ENCODE results near the gene LRP1B.

GRCh38 chr2:141496810-141497209, 634.0 kb downstream of the LRP1B start:
- TF ChIP-seq, protein P1, sequence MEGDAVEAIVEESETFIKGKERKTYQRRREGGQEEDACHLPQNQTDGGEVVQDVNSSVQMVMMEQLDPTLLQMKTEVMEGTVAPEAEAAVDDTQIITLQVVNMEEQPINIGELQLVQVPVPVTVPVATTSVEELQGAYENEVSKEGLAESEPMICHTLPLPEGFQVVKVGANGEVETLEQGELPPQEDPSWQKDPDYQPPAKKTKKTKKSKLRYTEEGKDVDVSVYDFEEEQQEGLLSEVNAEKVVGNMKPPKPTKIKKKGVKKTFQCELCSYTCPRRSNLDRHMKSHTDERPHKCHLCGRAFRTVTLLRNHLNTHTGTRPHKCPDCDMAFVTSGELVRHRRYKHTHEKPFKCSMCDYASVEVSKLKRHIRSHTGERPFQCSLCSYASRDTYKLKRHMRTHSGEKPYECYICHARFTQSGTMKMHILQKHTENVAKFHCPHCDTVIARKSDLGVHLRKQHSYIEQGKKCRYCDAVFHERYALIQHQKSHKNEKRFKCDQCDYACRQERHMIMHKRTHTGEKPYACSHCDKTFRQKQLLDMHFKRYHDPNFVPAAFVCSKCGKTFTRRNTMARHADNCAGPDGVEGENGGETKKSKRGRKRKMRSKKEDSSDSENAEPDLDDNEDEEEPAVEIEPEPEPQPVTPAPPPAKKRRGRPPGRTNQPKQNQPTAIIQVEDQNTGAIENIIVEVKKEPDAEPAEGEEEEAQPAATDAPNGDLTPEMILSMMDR (IDR thresholded peaks at IDR 0.05) = no peak
- TF ChIP-seq POLR2A (IDR thresholded peaks at IDR 0.05) = no peak

Measured in Peyer's patch (tissue), 4 donors.